ENCODE results near the gene ADARB2.

ADARB2 gene

GRCh38 chr10:1229574-1229973, 507.8 kb downstream of the ADARB2 start:
- no peak for DNase-seq (ENCODE audit: low read depth in 1 of 2, low spot score in 1 of 2)
- Histone ChIP-seq H3K4me3 (replicated peaks; ENCODE audit: insufficient read depth, low read length) (no peak overlapping the region), H3K27ac (replicated peaks) (no peak overlapping the region), H3K27me3 (ENCODE audit: insufficient read depth, poor library complexity, severe bottlenecking) (no peaks in the 10 kb centered on the region)
- TF ChIP-seq SPI1 (IDR thresholded peaks at IDR 0.05; ENCODE audit: borderline replicate concordance, low read depth): no peak
- no peak for TF ChIP-seq POLR2AphosphoS5 (IDR thresholded peaks at IDR 0.05; ENCODE audit: low read depth)
- TF ChIP-seq GABPA (IDR thresholded peaks at IDR 0.05; ENCODE audit: low read depth): no peak
- TF ChIP-seq REST (IDR thresholded peaks at IDR 0.05; ENCODE audit: insufficient replicate concordance, low read depth): no peak
- TF ChIP-seq CTCF (IDR thresholded peaks at IDR 0.05; ENCODE audit: insufficient read depth, low read length): no peak

- no peak for TF ChIP-seq GABPA (IDR thresholded peaks at IDR 0.05; ENCODE audit: low read depth)
- no peak for TF ChIP-seq REST (IDR thresholded peaks at IDR 0.05; ENCODE audit: insufficient replicate concordance, low read depth)
- TF ChIP-seq SPI1 (IDR thresholded peaks at IDR 0.05; ENCODE audit: borderline replicate concordance, low read depth): no peak
- no peak for TF ChIP-seq POLR2AphosphoS5 (IDR thresholded peaks at IDR 0.05; ENCODE audit: low read depth)
- TF ChIP-seq CTCF (IDR thresholded peaks at IDR 0.05; ENCODE audit: insufficient read depth, low read length): no peak
- Histone ChIP-seq H3K27ac (replicated peaks) (no peak overlapping the region), H3K4me3 (replicated peaks; ENCODE audit: insufficient read depth, low read length) (no peak overlapping the region), H3K27me3 (ENCODE audit: insufficient read depth, poor library complexity, severe bottlenecking) (no peaks in the 10 kb centered on the region)
- no peak for DNase-seq (ENCODE audit: low read depth in 1 of 2, low spot score in 1 of 2)
Measured at GRCh38 chr10:1229116-1229515, 508.2 kb downstream of the ADARB2 start.

- DNase-seq (ENCODE audit: low read depth in 1 of 2, low spot score in 1 of 2): no peak
- Histone ChIP-seq H3K4me3 (replicated peaks; ENCODE audit: insufficient read depth, low read length) (no peak overlapping the region), H3K27me3 (ENCODE audit: insufficient read depth, poor library complexity, severe bottlenecking) (no peaks in the 10 kb centered on the region), H3K27ac (replicated peaks) (no peak overlapping the region)
- TF ChIP-seq SPI1 (IDR thresholded peaks at IDR 0.05; ENCODE audit: borderline replicate concordance, low read depth) (no peak), POLR2AphosphoS5 (IDR thresholded peaks at IDR 0.05; ENCODE audit: low read depth) (no peak), REST (IDR thresholded peaks at IDR 0.05; ENCODE audit: insufficient replicate concordance, low read depth) (no peak), GABPA (IDR thresholded peaks at IDR 0.05; ENCODE audit: low read depth) (no peak), CTCF (IDR thresholded peaks at IDR 0.05; ENCODE audit: insufficient read depth, low read length) (no peak)
Measured at GRCh38 chr10:1228467-1228975, 508.8 kb downstream of the ADARB2 start.

Measured in HL-60 (cell line).